ENCODE measurements around the gene CTNNB1. TPM values are rescaled to one million over a fixed set of nuclear protein-coding genes. Genes with fewer than 3 reads are reported as not detected.

The CTNNB1 gene
- total RNA-seq, 1 experiment from 2014 or later, result 134 TPM

- no peak overlapping the region for H3K4me3 ChIP-seq (ENCODE audit: low read depth, low read length, poor library complexity, severe bottlenecking)
- no peaks in the 10 kb centered on the region for H3K9me3 ChIP-seq (ENCODE audit: low read depth, low read length, poor library complexity, severe bottlenecking)
- no peaks in the 10 kb centered on the region for H3K27me3 ChIP-seq (replicated peaks; ENCODE audit: insufficient read depth, low read depth, low read length, poor library complexity)
- H3K27ac ChIP-seq (ENCODE audit: low read depth, low read length, poor library complexity, severe bottlenecking), result no peak overlapping the region
- DNase-seq (ENCODE audit: low spot score), result no peak
- no peaks in the 10 kb centered on the region for H3K36me3 ChIP-seq (ENCODE audit: insufficient read depth, low read length, poor library complexity, severe bottlenecking)
- CTCF ChIA-PET, result no interaction called here
- no peaks in the 10 kb centered on the region for H3K4me1 ChIP-seq (ENCODE audit: insufficient read depth, low read length, poor library complexity, severe bottlenecking)
- intact Hi-C loops (cut with micrococcal nuclease; ENCODE audit: unreplicated experiment), result no loop called here
- POLR2A ChIA-PET (ENCODE audit: low non-redundant PET), result no interaction called here
- TF ChIP-seq EZH2 (IDR thresholded peaks at IDR 0.05; ENCODE audit: borderline replicate concordance, low read depth, low read length, poor library complexity, severe bottlenecking) (no peak), CTCF (conservative IDR thresholded peaks at IDR 0.05; ENCODE audit: low read depth, low read length) (no peak)
- BruUV-seq (replicated peaks), result no TSS peak
Measured at GRCh38 chr3:41182504-41183059, 16.7 kb upstream of the CTNNB1 start.

GRCh38 chr3:41184394-41184793 lies 14.9 kb upstream of the CTNNB1 start:
- TF ChIP-seq EZH2 (IDR thresholded peaks at IDR 0.05; ENCODE audit: borderline replicate concordance, low read depth, low read length, poor library complexity, severe bottlenecking), result no peak
- no peak for TF ChIP-seq CTCF (conservative IDR thresholded peaks at IDR 0.05; ENCODE audit: low read depth, low read length)
- intact Hi-C loops (cut with micrococcal nuclease; ENCODE audit: unreplicated experiment), result no loop called here

GRCh38 chr3:41186297-41186696 lies 13.0 kb upstream of the CTNNB1 start:
- H3K27me3 ChIP-seq (replicated peaks; ENCODE audit: insufficient read depth, low read depth, low read length, poor library complexity), result no peaks in the 10 kb centered on the region
- H3K4me3 ChIP-seq (ENCODE audit: low read depth, low read length, poor library complexity, severe bottlenecking), result no peak overlapping the region
- ChIA-PET CTCF (no interaction called here), POLR2A (ENCODE audit: low non-redundant PET) (no interaction called here)
- no peak overlapping the region for H3K27ac ChIP-seq (ENCODE audit: low read depth, low read length, poor library complexity, severe bottlenecking)
- H3K4me1 ChIP-seq (ENCODE audit: insufficient read depth, low read length, poor library complexity, severe bottlenecking), result no peaks in the 10 kb centered on the region
- no TSS peak for BruUV-seq (replicated peaks)
- no peaks in the 10 kb centered on the region for H3K36me3 ChIP-seq (ENCODE audit: insufficient read depth, low read length, poor library complexity, severe bottlenecking)
- intact Hi-C loops (cut with micrococcal nuclease; ENCODE audit: unreplicated experiment), result no loop called here
- DNase-seq (ENCODE audit: low spot score), result no peak
- TF ChIP-seq CTCF (conservative IDR thresholded peaks at IDR 0.05; ENCODE audit: low read depth, low read length) (no peak), EZH2 (IDR thresholded peaks at IDR 0.05; ENCODE audit: borderline replicate concordance, low read depth, low read length, poor library complexity, severe bottlenecking) (no peak)
- H3K9me3 ChIP-seq (ENCODE audit: low read depth, low read length, poor library complexity, severe bottlenecking), result no peaks in the 10 kb centered on the region

More at GRCh38 chr3:41184394-41184793, 14.9 kb upstream of the CTNNB1 start:
- CTCF ChIA-PET, result no interaction called here
- no peak for DNase-seq (ENCODE audit: low spot score)
- Histone ChIP-seq H3K9me3 (ENCODE audit: low read depth, low read length, poor library complexity, severe bottlenecking) (no peaks in the 10 kb centered on the region), H3K4me3 (ENCODE audit: low read depth, low read length, poor library complexity, severe bottlenecking) (no peak overlapping the region), H3K36me3 (ENCODE audit: insufficient read depth, low read length, poor library complexity, severe bottlenecking) (no peaks in the 10 kb centered on the region), H3K27ac (ENCODE audit: low read depth, low read length, poor library complexity, severe bottlenecking) (no peak overlapping the region), H3K27me3 (replicated peaks; ENCODE audit: insufficient read depth, low read depth, low read length, poor library complexity) (no peaks in the 10 kb centered on the region), H3K4me1 (ENCODE audit: insufficient read depth, low read length, poor library complexity, severe bottlenecking) (no peaks in the 10 kb centered on the region)
- POLR2A ChIA-PET (ENCODE audit: low non-redundant PET), result no interaction called here
- no TSS peak for BruUV-seq (replicated peaks)
